Skeletal muscle tissue (tissue), 4 donors: Measurements from ENCODE around the gene ZHX3. TPM values are rescaled to one million over a fixed set of nuclear protein-coding genes. Genes with fewer than 3 reads are reported as not detected.

Experiments
- H3K27ac ChIP-seq: one replicate; pipeline ENCODE4 v1.7.0; 2013; ENCODE audit warnings: mild to moderate bottlenecking, low read depth, low read length, inconsistent platforms
- H3K27me3 ChIP-seq, 3 donors: one replicate each; pipeline ENCODE4 v1.7.0; 2013; ENCODE audit warnings: low read length in 3 of 3; ENCODE audit not compliant: control insufficient read depth in 3 of 3, insufficient read depth in 3 of 3
- H3K36me3 ChIP-seq, 3 donors: one replicate each; pipeline ENCODE4 v1.7.0; 2013; ENCODE audit warnings: low read length in 3 of 3; ENCODE audit not compliant: control insufficient read depth in 3 of 3, insufficient read depth in 3 of 3
- H3K4me1 ChIP-seq, 3 donors: one replicate each; pipeline ENCODE4 v1.7.0; 2013; ENCODE audit warnings: low read length in 3 of 3, mild to moderate bottlenecking in 3 of 3; ENCODE audit not compliant: control insufficient read depth in 3 of 3, insufficient read depth in 3 of 3
- H3K4me3 ChIP-seq, 3 donors: one replicate each; pipeline ENCODE4 v1.7.0; 2013; ENCODE audit warnings: low read length in 3 of 3
- H3K9ac ChIP-seq, 3 donors: one replicate each; pipeline ENCODE4 v1.7.0; 2013; ENCODE audit warnings: low read length in 3 of 3, mild to moderate bottlenecking in 3 of 3, moderate library complexity in 2 of 3, low read depth in 1 of 3
- H3K9me3 ChIP-seq, 3 donors: one replicate each; pipeline ENCODE4 v1.7.0; 2013; ENCODE audit warnings: low read length in 3 of 3; ENCODE audit not compliant: control insufficient read depth in 3 of 3
- total RNA-seq: library from RNA; depleted of rRNA; stranded (reverse); fragments of >200 nt; gene quantifications from one replicate; pipeline ENCODE4 v1.2.3, GENCODE V29; 2014
- donor health status: Osteomylitis.

The ZHX3 gene
- total RNA-seq, 1 donor from 2014 or later = 4.7 TPM

DNA sequence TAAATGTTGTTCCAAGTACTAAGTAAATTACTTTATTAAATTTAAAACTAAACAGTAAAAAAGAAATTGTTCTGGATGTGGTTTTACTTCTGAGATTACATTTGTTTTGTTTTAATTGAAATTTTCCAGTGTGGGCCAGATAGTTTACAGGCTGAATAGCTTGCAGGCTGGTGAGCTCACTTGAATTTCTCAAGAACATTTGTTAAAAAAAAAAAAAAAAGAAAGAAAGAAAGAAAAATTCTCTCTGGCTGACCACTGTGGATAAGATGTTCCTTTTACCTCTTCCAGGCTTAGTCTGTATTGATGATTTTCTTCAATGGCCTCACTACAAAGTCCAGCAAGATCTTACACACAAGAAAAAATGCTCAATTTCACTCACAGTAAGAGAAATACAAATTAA lies 94.8 kb downstream of the ZHX3 start:
- no peaks in the 10 kb centered on the region for H3K9me3 ChIP-seq
- H3K27me3 ChIP-seq = no peaks in the 10 kb centered on the region
- H3K36me3 ChIP-seq = no peaks in the 10 kb centered on the region
- no peak overlapping the region for H3K9ac ChIP-seq
- no peak overlapping the region for H3K4me3 ChIP-seq
- no peak overlapping the region for H3K27ac ChIP-seq
- H3K4me1 ChIP-seq = peaks cover 5 to 13% (median 10%) of the 10 kb centered on the region in 3 donors

- H3K4me1 ChIP-seq = peaks cover 5 to 13% (median 10%) of the 10 kb centered on the region in 3 donors
- no peaks in the 10 kb centered on the region for H3K36me3 ChIP-seq
- no peak overlapping the region for H3K27ac ChIP-seq
- no peak overlapping the region for H3K4me3 ChIP-seq
- no peak overlapping the region for H3K9ac ChIP-seq
- no peaks in the 10 kb centered on the region for H3K27me3 ChIP-seq
- no peaks in the 10 kb centered on the region for H3K9me3 ChIP-seq
Measured at GRCh38 chr20:41222296-41222695, 95.2 kb downstream of the ZHX3 start.

DNA sequence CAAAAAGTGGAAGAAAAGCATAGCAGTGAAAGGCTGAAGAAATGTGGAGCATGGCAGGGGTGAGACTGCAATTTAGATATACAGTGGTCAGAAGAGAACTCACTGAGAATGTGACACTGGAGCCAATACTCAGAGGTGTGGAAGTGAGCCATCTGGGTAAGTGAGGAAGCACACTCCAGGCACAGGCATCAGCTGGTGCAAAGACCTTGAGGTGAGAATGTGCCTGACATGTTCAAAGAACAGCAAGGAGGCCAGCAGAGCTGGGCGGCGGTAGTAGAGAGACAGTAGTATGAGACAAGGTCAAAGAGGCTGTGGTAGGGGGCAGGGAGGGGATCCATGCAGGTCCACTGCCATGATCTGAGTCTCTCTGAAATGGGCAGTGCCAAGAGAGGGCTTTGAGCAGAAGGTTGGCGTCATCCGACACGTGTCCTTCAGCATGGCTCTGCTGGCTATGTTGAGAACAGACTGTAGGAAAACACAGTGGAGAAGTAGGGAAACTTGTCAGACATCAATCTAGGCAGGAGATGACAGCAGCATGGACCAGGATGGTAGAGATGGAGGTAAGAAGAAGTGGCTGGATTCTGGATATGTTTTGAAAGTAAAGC lies 95.8 kb downstream of the ZHX3 start:
- Histone ChIP-seq H3K4me3 (no peak overlapping the region), H3K9ac (no peak overlapping the region), H3K36me3 (no peaks in the 10 kb centered on the region), H3K27ac (no peak overlapping the region), H3K4me1 (peaks cover 5 to 13% (median 10%) of the 10 kb centered on the region in 3 donors), H3K27me3 (no peaks in the 10 kb centered on the region), H3K9me3 (no peaks in the 10 kb centered on the region)

- Histone ChIP-seq H3K36me3 (no peaks in the 10 kb centered on the region), H3K4me3 (no peak overlapping the region), H3K4me1 (peaks cover 5 to 13% (median 10%) of the 10 kb centered on the region in 3 donors), H3K9ac (no peak overlapping the region), H3K27ac (no peak overlapping the region), H3K27me3 (no peaks in the 10 kb centered on the region), H3K9me3 (no peaks in the 10 kb centered on the region)
Measured at GRCh38 chr20:41219824-41220223, 97.7 kb downstream of the ZHX3 start.

- Histone ChIP-seq H3K9ac (no peak overlapping the region), H3K27me3 (no peaks in the 10 kb centered on the region), H3K9me3 (no peaks in the 10 kb centered on the region), H3K36me3 (no peaks in the 10 kb centered on the region), H3K4me3 (no peak overlapping the region), H3K27ac (no peak overlapping the region), H3K4me1 (peaks cover 5 to 14% (median 10%) of the 10 kb centered on the region in 3 donors)
Measured at GRCh38 chr20:41218466-41218865, 99.1 kb downstream of the ZHX3 start.

GRCh38 chr20:41217422-41217821 lies 100.1 kb downstream of the ZHX3 start:
- H3K9ac ChIP-seq = no peak overlapping the region
- no peak overlapping the region for H3K27ac ChIP-seq
- H3K27me3 ChIP-seq = no peaks in the 10 kb centered on the region
- no peak overlapping the region for H3K4me3 ChIP-seq
- peaks cover 6 to 16% (median 16%) of the 10 kb centered on the region in 3 donors for H3K4me1 ChIP-seq
- peaks cover 0 to 2% (median 0%) of the 10 kb centered on the region in 3 donors for H3K36me3 ChIP-seq
- H3K9me3 ChIP-seq = no peaks in the 10 kb centered on the region

- no peak overlapping the region for H3K9ac ChIP-seq
- no peak overlapping the region for H3K27ac ChIP-seq
- H3K36me3 ChIP-seq = peaks cover 0 to 2% (median 0%) of the 10 kb centered on the region in 3 donors
- H3K9me3 ChIP-seq = no peaks in the 10 kb centered on the region
- H3K27me3 ChIP-seq = no peaks in the 10 kb centered on the region
- H3K4me3 ChIP-seq = no peak overlapping the region
- H3K4me1 ChIP-seq = peaks cover 2 to 8% (median 6%) of the 10 kb centered on the region in 3 donors
Measured at GRCh38 chr20:41214666-41215065, 102.9 kb downstream of the ZHX3 start.

DNA sequence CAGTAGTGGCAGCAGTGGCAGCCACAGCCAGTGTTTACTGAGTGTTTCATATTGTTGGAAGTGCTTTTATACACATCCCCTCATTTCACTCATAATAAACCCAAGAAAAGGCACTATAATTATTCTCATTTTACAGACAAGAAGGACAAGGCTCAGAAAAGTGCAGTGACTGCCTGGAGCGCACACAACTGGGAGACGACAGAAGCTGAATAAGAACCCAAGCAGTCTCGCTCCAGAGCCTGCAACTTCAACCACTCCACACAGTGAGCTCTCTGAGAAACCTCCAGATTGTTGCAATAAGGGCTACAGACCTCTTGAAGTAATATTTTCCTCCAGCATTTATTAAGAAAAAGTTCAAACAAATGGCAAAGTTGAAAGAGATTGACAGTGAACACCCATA lies 103.3 kb downstream of the ZHX3 start:
- no peak overlapping the region for H3K4me3 ChIP-seq
- no peak overlapping the region for H3K27ac ChIP-seq
- no peaks in the 10 kb centered on the region for H3K9me3 ChIP-seq

DNA sequence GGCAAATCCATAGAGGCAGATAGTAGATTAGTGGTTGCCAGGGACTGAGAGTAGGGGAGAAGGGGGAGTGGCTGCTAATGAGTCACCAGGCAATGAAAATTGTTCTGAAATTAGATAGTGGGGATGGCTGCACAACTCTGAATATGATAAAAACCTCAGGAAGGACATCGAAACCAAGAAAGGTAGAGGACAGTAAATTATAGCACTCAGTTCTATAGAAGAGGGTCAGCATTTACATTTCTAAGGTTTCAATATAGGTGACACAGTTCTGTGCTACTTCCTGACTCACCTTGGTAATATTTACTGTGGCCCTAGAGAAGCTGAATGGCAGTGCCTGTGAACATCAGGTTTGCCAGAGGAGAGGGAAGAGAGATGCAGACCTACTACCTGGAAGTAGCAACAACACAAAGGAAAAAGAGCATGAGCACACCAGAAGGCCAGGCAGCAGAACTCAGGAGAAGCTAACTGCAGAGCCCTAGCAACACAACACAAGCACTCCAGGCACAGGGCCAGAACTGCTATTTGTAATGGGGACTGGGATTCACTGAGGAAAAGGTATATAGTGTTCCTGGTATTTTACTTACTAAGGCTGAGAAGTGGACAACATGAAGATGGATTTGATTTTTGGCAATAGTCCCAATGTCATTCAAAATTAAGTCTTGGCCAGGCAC lies 104.2 kb downstream of the ZHX3 start:
- Histone ChIP-seq H3K27me3 (no peaks in the 10 kb centered on the region), H3K9ac (peak overlapping the region in 1 of 3 donors; percentile 45), H3K4me1 (peaks cover 2 to 8% (median 6%) of the 10 kb centered on the region in 3 donors), H3K27ac (no peak overlapping the region), H3K9me3 (no peaks in the 10 kb centered on the region), H3K4me3 (no peak overlapping the region), H3K36me3 (peaks cover 0 to 2% (median 0%) of the 10 kb centered on the region in 3 donors)

More for the DNA sequence above, 103.3 kb downstream of the ZHX3 start:
- H3K36me3 ChIP-seq = peaks cover 0 to 2% (median 0%) of the 10 kb centered on the region in 3 donors
- no peaks in the 10 kb centered on the region for H3K27me3 ChIP-seq
- H3K4me1 ChIP-seq = peaks cover 2 to 8% (median 6%) of the 10 kb centered on the region in 3 donors
- H3K9ac ChIP-seq = no peak overlapping the region

GRCh38 chr20:41205313-41205712 lies 112.2 kb downstream of the ZHX3 start:
- H3K4me1 ChIP-seq = peaks cover 0 to 7% (median 3%) of the 10 kb centered on the region in 3 donors
- no peak overlapping the region for H3K9ac ChIP-seq

More at GRCh38 chr20:41205313-41205712, 112.2 kb downstream of the ZHX3 start:
- H3K27me3 ChIP-seq = no peaks in the 10 kb centered on the region
- H3K36me3 ChIP-seq = peaks cover 17 to 26% (median 25%) of the 10 kb centered on the region in 3 donors
- no peak overlapping the region for H3K4me3 ChIP-seq
- no peaks in the 10 kb centered on the region for H3K9me3 ChIP-seq
- H3K27ac ChIP-seq = no peak overlapping the region
